Activated CD4-positive, alpha-beta T cell treated with anti-CD3 and anti-CD28 coated beads, Interleukin-2, amount 50 U/mL, for 1 hour (primary cell): ENCODE results near the gene ATXN1.
"Not testable (repeated sequence)": the region's sequence is repeated elsewhere in the genome, so short reads cannot be mapped to it uniquely, and the experiment has no call there.

Experiments
- DNase-seq: peaks from one replicate; pipeline ENCODE4 v3.0.0-alpha.2; 2020

Gene ATXN1

GRCh38 chr6:16468991-16469615, 292.2 kb downstream of the ATXN1 start:
- no peak for DNase-seq

GRCh38 chr6:16466800-16467553, 294.3 kb downstream of the ATXN1 start:
- DNase-seq: no peak

- DNase-seq: no peak
These were observed 297.2 kb downstream of the ATXN1 start for GRCh38 chr6:16464045-16464444.

GRCh38 chr6:16463246-16463645, 298.0 kb downstream of the ATXN1 start:
- DNase-seq: not testable (repeated sequence)

GRCh38 chr6:16461491-16461890, 299.8 kb downstream of the ATXN1 start:
- DNase-seq: no peak

- DNase-seq: not testable (repeated sequence)
These were observed 301.8 kb downstream of the ATXN1 start for GRCh38 chr6:16459472-16459871.

- no peak for DNase-seq
These were observed 308.9 kb downstream of the ATXN1 start for GRCh38 chr6:16452348-16452747.

- no peak for DNase-seq
These were observed 310.4 kb downstream of the ATXN1 start for GRCh38 chr6:16450821-16451220.

- no peak for DNase-seq
These were observed 311.0 kb downstream of the ATXN1 start for GRCh38 chr6:16450285-16450684.

- DNase-seq: no peak
These were observed 315.0 kb downstream of the ATXN1 start for GRCh38 chr6:16446273-16446672.

GRCh38 chr6:16442031-16442430, 319.2 kb downstream of the ATXN1 start:
- no peak for DNase-seq

- DNase-seq: no peak
These were observed 320.0 kb downstream of the ATXN1 start for GRCh38 chr6:16441262-16441661.

- no peak for DNase-seq
These were observed 320.5 kb downstream of the ATXN1 start for GRCh38 chr6:16440636-16441212.

GRCh38 chr6:16438718-16439591, 322.3 kb downstream of the ATXN1 start:
- DNase-seq: no peak

GRCh38 chr6:16437984-16438383, 323.3 kb downstream of the ATXN1 start:
- peak; percentile 35 for DNase-seq

- peak; percentile 24 for DNase-seq
These were observed 324.2 kb downstream of the ATXN1 start for GRCh38 chr6:16437095-16437494.

- peak; percentile 22 for DNase-seq
These were observed 324.7 kb downstream of the ATXN1 start for GRCh38 chr6:16436550-16436949.

GRCh38 chr6:16434885-16435284, 326.4 kb downstream of the ATXN1 start:
- DNase-seq: no peak

- no peak for DNase-seq
These were observed 327.8 kb downstream of the ATXN1 start for GRCh38 chr6:16433338-16433890.

GRCh38 chr6:16432075-16433032, 328.9 kb downstream of the ATXN1 start:
- no peak for DNase-seq

- DNase-seq: no peak
These were observed 330.2 kb downstream of the ATXN1 start for GRCh38 chr6:16431106-16431505.
